GM23248 (cell line): Measurements from ENCODE around the gene GIT1.

Source experiments
- EZH2 ChIP-seq: fragments of 200-600 bp; sonication (generic); IDR thresholded peaks from 2 replicates; pipeline ENCODE4 v1.6.1; 2018; ENCODE audit warnings: antibody characterized with exemption, mild to moderate bottlenecking; ENCODE audit not compliant: insufficient read depth, poor library complexity, severe bottlenecking
- EZH2phosphoT487 ChIP-seq: fragments of 200-600 bp; sonication (generic); IDR thresholded peaks from 2 replicates; pipeline ENCODE4 v1.6.1; 2018; ENCODE audit warnings: antibody characterized with exemption, moderate library complexity, mild to moderate bottlenecking, low read depth; ENCODE audit not compliant: insufficient read depth

DNA sequence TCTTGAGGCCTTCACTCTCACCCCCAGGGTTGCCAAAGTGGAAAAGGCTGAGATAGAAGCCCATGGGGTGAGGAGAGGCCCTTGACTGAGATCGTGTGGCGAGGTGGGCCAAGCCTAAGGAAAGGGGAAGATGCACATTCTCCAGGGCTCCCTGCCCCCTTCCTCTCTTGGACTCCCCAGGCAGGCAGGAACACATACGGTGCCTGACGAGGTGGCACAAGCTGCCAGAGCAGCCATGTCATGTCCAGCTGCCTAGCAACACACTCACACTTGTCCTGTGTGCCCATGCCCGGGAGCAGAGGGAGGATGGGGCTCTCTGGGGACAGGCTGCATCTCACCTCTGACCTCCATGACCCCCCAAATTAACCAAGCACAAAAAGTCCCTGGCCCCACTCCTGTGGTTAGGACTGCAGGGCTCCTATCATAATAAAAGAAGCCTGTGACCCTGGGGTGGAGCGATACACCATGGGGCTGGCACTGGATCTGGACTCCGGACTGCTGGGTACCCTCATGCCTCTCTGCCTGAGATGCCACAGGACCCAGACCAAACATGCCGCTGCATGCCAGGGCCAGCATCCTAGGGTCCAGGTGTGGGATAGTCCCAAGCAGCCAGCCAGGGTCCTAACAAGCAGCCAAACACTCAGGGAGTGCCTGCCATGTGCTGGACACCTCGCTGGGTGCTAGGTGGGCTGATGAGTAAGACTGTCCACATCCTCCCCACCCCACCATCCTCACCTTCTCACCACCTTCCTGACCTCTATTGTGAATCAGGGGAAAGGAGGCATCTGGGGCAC is 2.6 kb downstream of the GIT1 start:
- TF ChIP-seq EZH2 = no peak
- no peak for TF ChIP-seq EZH2phosphoT487
